GM12878 (cell line): Measurements from ENCODE around the gene KDM4D. TPM values are rescaled to one million over a fixed set of nuclear protein-coding genes. Genes with fewer than 3 reads are reported as not detected.

Experiments
- ATAC-seq: fragments of 200-7000 bp; cut with Tn5 transposase; 3 replicates; pipeline ENCODE4 v1.9.1; 2020; ENCODE audit warnings: mild to moderate bottlenecking, moderate library complexity
- BruUV-seq: library from RNA; stranded (reverse); fragments of 400-500 nt; replicated peaks from 2 replicates; lab custom pipeline; 2021; lab: Mats Ljungman, UMichigan
- CTCF ChIA-PET: fragments of 300-600 bp; sonication (Branson Sonifier 250); formaldehyde crosslinking; extraction: SDS; loops from one replicate; lab custom pipeline; 2021; ENCODE audit warnings: inconsistent platforms; lab: Yijun Ruan, JAX
- POLR2A ChIA-PET: fragments of 350-600 bp; formaldehyde crosslinking; extraction: SDS; loops from one replicate; lab custom pipeline; 2021; ENCODE audit warnings: inconsistent platforms; lab: Charles Lee
- RAD21 ChIA-PET: fragments of 300-600 bp; sonication (Branson Sonifier 250); formaldehyde crosslinking; loops from one replicate; lab custom pipeline; 2023; ENCODE audit warnings: antibody characterized with exemption; ENCODE audit not compliant: unreplicated experiment; lab: Charles Lee
- SMC1A ChIA-PET: fragments of 300-600 bp; sonication (Branson Sonifier 250); formaldehyde crosslinking; loops from one replicate; lab custom pipeline; 2023; ENCODE audit not compliant: unreplicated experiment, uncharacterized antibody; lab: Charles Lee
- DNase-seq: peaks from one replicate; pipeline ENCODE4 v3.0.0-alpha.2; 2011; ENCODE audit warnings: low read depth, low spot score
- FAIRE-seq: peaks from 3 replicates; lab custom pipeline; 2011; peaks lifted over from hg19 to GRCh38; lab: Jason Lieb, UNC
- H2AFZ ChIP-seq: 2 replicates; pipeline ENCODE4 v1.6.0; 2011; ENCODE audit warnings: low read depth, low read length, control low read depth; ENCODE audit not compliant: control insufficient read depth
- H3K27ac ChIP-seq: 2 replicates; pipeline ENCODE4 v1.5.1; 2011; ENCODE audit warnings: control low read depth; ENCODE audit not compliant: control insufficient read depth, insufficient read depth
- H3K27me3 ChIP-seq, 2 experiments: replicated peaks in 1 of 2; 2 replicates each; pipeline versions ENCODE4 v1.6.0 to v1.6.1; 2011; ENCODE audit warnings: low read length in 1 of 2; ENCODE audit not compliant: control insufficient read depth in 2 of 2, insufficient read depth in 2 of 2
- H3K36me3 ChIP-seq, 2 experiments: 2 replicates each; pipeline ENCODE4 v1.5.1; 2011; ENCODE audit warnings: low read length in 1 of 2; ENCODE audit not compliant: control insufficient read depth in 2 of 2, insufficient read depth in 2 of 2
- H3K4me1 ChIP-seq: 2 replicates; pipeline ENCODE4 v1.6.1; 2011; ENCODE audit warnings: mild to moderate bottlenecking, low read length, moderate library complexity, mixed read lengths; ENCODE audit not compliant: control insufficient read depth, insufficient read depth
- H3K4me2 ChIP-seq: 2 replicates; pipeline ENCODE4 v1.6.0; 2011; ENCODE audit warnings: control low read depth; ENCODE audit not compliant: control insufficient read depth, insufficient read depth
- H3K4me3 ChIP-seq: fragments of 200-600 bp; sonication (generic); 2 replicates; pipeline ENCODE4 v1.5.1; 2016
- H3K79me2 ChIP-seq: 2 replicates; pipeline ENCODE4 v1.6.0; 2011; ENCODE audit warnings: low read length; ENCODE audit not compliant: control insufficient read depth, insufficient read depth
- H3K9ac ChIP-seq: 2 replicates; pipeline ENCODE4 v1.8.0; 2011; ENCODE audit warnings: low read length, control low read depth, mixed read lengths; ENCODE audit not compliant: control insufficient read depth, insufficient read depth
- H3K9me3 ChIP-seq: replicated peaks from 3 replicates; pipeline ENCODE4 v1.5.1; 2011; ENCODE audit warnings: mild to moderate bottlenecking, low read length; ENCODE audit not compliant: control insufficient read depth, insufficient read depth
- H4K20me1 ChIP-seq: 2 replicates; pipeline ENCODE4 v1.6.0; 2011; ENCODE audit not compliant: control insufficient read depth, insufficient read depth
- BRCA1 ChIP-seq: IDR thresholded peaks from 2 replicates; pipeline ENCODE4 v1.6.1; 2011; ENCODE audit warnings: low read depth, low read length, improper control_type of control experiment
- CBFB ChIP-seq: IDR thresholded peaks from 2 replicates; pipeline ENCODE4 v1.6.1; 2016; ENCODE audit warnings: antibody characterized with exemption, low read depth
- HCFC1 ChIP-seq: fragments of 150-350 bp; IDR thresholded peaks from 2 replicates; pipeline ENCODE4 v1.6.1; 2014; ENCODE audit warnings: low read length
- MTA2 ChIP-seq: fragments of 450-650 bp; IDR thresholded peaks from 2 replicates; pipeline ENCODE4 v1.6.1; 2016; ENCODE audit warnings: low read depth, mild to moderate bottlenecking, moderate library complexity
- MYC ChIP-seq: IDR thresholded peaks from 2 replicates; pipeline ENCODE4 v1.6.1; 2011; ENCODE audit warnings: mild to moderate bottlenecking, low read length, moderate library complexity, inconsistent platforms; ENCODE audit not compliant: insufficient read depth, insufficient replicate concordance, insufficient read length, severe bottlenecking
- NR2F1 ChIP-seq: fragments of 450-650 bp; conservative IDR thresholded peaks from 2 replicates; pipeline ENCODE4 v1.6.1; 2017; ENCODE audit warnings: mild to moderate bottlenecking
- NRF1 ChIP-seq: conservative IDR thresholded peaks from 2 replicates; pipeline ENCODE4 v1.6.1; 2011; ENCODE audit warnings: mild to moderate bottlenecking, low read depth, low read length, improper control_type of control experiment
- SIN3A ChIP-seq: IDR thresholded peaks from 2 replicates; pipeline ENCODE4 v1.6.1; 2012; ENCODE audit warnings: low read depth, low read length, improper control_type of control experiment
- SREBF1 ChIP-seq: IDR thresholded peaks from 2 replicates; pipeline ENCODE4 v1.6.1; 2012; ENCODE audit warnings: mild to moderate bottlenecking, low read length
- STAT3 ChIP-seq: IDR thresholded peaks from 2 replicates; pipeline ENCODE4 v1.6.1; 2011; ENCODE audit warnings: low read depth, low read length, improper control_type of control experiment
- WGBS: methylation state at CpG from one replicate; pipeline ENCODE4 v1.1.6; 2016; ENCODE audit warnings: low lambda C conversion rate; ENCODE audit not compliant: insufficient replicate concordance, insufficient coverage; ENCODE audit errors: missing lambda C conversion rate; 5-methylcytosine and 5-hydroxymethylcytosine counted together
- in situ Hi-C: fragments of 300-500 bp; cut with MboI; formaldehyde crosslinking; loops from 9 replicates; pipeline ENCODE4 v1.14.3; 2018; ENCODE audit warnings: mixed read lengths
- intact Hi-C: fragments of 100-400 bp; cut with micrococcal nuclease; formaldehyde crosslinking; loops from one replicate; pipeline ENCODE4 v1.14.2; 2022; ENCODE audit not compliant: unreplicated experiment
- polyA plus RNA-seq, 11 experiments: library from polyadenylated mRNA; depleted of rRNA in 4 of 11; unstranded in 6 of 11; stranded (reverse) in 5 of 11; fragments of >200 nt; fragmentation: Nextera tagmentation in 4 of 11; fragmentation: Illumina TruSeq in 1 of 11; extraction: Ambion mirVana in 4 of 11; extraction: Trizol in 1 of 11; gene quantifications; 1 replicate in 1 of 11; 2 replicates in 10 of 11; pipeline versions ENCODE4 v1.2.1 to v1.2.3, GENCODE V29; 2011 to 2016; ENCODE audit warnings: inconsistent platforms in 2 of 11, missing spikeins in 2 of 11, low read depth in 1 of 11
- total RNA-seq, 4 experiments: library from RNA; depleted of rRNA in 3 of 4; stranded (reverse); fragments of >200 nt in 3 of 4; fragmentation: Illumina TruSeq in 1 of 4; extraction: Trizol in 1 of 4; gene quantifications; 2 replicates each; pipeline versions ENCODE4 v1.2.1 to v1.2.3, GENCODE V29; 2013 to 2021
- TF ChIP-seq, protein P1 (sequence below): fragments of 450-650 bp; conservative IDR thresholded peaks from 2 replicates; pipeline ENCODE4 v1.6.1; 2017; ENCODE audit warnings: mild to moderate bottlenecking, moderate library complexity
- TF ChIP-seq, protein P2 (sequence below): IDR thresholded peaks from 2 replicates; pipeline ENCODE4 v1.6.1; 2012; ENCODE audit warnings: mild to moderate bottlenecking, low read depth, low read length

Gene KDM4D
- total and polyA plus RNA-seq, 10 of the 15 experiments (the other 5 are each of a cell fraction or from before 2014, with no cell fraction given), result 0.63 to 2.6 (median 1.3) TPM

DNA sequence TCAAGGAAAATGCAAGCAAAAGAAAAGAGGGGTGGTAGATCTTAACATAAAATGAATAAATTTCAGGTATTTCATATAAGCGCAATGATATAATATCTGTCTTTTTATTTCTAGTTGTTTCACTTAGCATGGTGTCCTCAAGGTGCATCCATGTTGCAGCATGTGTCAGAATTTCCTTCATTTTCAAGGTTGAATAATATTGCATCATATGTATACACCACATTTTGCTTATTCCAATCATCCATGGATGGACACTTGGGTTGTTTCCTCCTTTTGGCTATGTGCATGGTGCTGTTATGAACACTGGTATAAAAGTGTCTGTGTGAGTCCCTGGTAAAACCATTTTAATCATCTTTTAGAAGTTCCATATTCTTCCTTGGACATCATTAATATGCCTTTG is 68.7 kb downstream of the KDM4D start (continued):
- TF ChIP-seq, protein P1, sequence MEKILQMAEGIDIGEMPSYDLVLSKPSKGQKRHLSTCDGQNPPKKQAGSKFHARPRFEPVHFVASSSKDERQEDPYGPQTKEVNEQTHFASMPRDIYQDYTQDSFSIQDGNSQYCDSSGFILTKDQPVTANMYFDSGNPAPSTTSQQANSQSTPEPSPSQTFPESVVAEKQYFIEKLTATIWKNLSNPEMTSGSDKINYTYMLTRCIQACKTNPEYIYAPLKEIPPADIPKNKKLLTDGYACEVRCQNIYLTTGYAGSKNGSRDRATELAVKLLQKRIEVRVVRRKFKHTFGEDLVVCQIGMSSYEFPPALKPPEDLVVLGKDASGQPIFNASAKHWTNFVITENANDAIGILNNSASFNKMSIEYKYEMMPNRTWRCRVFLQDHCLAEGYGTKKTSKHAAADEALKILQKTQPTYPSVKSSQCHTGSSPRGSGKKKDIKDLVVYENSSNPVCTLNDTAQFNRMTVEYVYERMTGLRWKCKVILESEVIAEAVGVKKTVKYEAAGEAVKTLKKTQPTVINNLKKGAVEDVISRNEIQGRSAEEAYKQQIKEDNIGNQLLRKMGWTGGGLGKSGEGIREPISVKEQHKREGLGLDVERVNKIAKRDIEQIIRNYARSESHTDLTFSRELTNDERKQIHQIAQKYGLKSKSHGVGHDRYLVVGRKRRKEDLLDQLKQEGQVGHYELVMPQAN, result no peak
- no peak for TF ChIP-seq NR2F1

DNA sequence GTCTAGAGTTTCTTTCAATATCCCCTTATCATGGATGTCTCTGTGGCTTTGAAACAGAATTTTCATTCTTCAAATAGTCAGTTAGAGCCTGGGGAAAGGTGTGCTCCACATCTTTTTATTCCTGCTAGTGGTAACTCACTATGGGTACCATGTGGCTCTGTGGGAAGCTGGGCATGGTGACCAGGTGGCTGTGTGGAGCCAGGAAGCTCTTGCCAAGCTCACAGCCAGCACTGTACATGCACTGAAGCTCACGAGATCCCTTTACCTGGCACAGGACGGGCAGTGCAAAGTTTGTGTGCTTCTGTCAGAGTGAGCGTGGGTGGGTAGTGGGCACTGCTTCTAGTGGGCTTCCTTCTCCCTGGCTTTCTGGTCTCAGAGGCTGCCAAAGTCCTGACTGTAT is 69.4 kb downstream of the KDM4D start:
- no TSS peak for BruUV-seq
- no peak overlapping the region for H3K9ac ChIP-seq
- TF ChIP-seq STAT3, result no peak
- TF ChIP-seq SREBF1, result no peak
- TF ChIP-seq SIN3A, result no peak
- no peak for TF ChIP-seq NRF1
- TF ChIP-seq HCFC1, result no peak
- no peak for TF ChIP-seq BRCA1
- TF ChIP-seq MTA2, result no peak
- TF ChIP-seq, protein P2, sequence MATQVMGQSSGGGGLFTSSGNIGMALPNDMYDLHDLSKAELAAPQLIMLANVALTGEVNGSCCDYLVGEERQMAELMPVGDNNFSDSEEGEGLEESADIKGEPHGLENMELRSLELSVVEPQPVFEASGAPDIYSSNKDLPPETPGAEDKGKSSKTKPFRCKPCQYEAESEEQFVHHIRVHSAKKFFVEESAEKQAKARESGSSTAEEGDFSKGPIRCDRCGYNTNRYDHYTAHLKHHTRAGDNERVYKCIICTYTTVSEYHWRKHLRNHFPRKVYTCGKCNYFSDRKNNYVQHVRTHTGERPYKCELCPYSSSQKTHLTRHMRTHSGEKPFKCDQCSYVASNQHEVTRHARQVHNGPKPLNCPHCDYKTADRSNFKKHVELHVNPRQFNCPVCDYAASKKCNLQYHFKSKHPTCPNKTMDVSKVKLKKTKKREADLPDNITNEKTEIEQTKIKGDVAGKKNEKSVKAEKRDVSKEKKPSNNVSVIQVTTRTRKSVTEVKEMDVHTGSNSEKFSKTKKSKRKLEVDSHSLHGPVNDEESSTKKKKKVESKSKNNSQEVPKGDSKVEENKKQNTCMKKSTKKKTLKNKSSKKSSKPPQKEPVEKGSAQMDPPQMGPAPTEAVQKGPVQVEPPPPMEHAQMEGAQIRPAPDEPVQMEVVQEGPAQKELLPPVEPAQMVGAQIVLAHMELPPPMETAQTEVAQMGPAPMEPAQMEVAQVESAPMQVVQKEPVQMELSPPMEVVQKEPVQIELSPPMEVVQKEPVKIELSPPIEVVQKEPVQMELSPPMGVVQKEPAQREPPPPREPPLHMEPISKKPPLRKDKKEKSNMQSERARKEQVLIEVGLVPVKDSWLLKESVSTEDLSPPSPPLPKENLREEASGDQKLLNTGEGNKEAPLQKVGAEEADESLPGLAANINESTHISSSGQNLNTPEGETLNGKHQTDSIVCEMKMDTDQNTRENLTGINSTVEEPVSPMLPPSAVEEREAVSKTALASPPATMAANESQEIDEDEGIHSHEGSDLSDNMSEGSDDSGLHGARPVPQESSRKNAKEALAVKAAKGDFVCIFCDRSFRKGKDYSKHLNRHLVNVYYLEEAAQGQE, result no peak
- TF ChIP-seq MYC, result no peak
- no peak for TF ChIP-seq CBFB
- intact Hi-C loops, result no loop called here
- H4K20me1 ChIP-seq, result no peaks in the 10 kb centered on the region
- no peaks in the 10 kb centered on the region for H3K79me2 ChIP-seq
- no peak for DNase-seq
- no peaks in the 10 kb centered on the region for H3K9me3 ChIP-seq
- H3K36me3 ChIP-seq, result no peaks in the 10 kb centered on the region
- CTCF ChIA-PET, result no interaction called here
- in situ Hi-C loops, result no loop called here
- H3K4me2 ChIP-seq, result no peak overlapping the region
- no peak for FAIRE-seq
- H3K4me3 ChIP-seq, result no peak overlapping the region
- no peaks in the 10 kb centered on the region for H3K4me1 ChIP-seq
- POLR2A ChIA-PET, result no interaction called here
- WGBS, result 50% methylated on average over 3 of the region's 3 CpGs
- RAD21 ChIA-PET, result no interaction called here
- no peak for ATAC-seq
- H3K27me3 ChIP-seq, result peaks cover 0 to 3% of the 10 kb centered on the region in 2 experiments; a peak in 3 of 4 replicates
- SMC1A ChIA-PET, result no interaction called here
- H2AFZ ChIP-seq, result no peak overlapping the region
- H3K27ac ChIP-seq, result no peak overlapping the region
